ENCODE data around the gene RFTN1. TPM values are rescaled to one million over a fixed set of nuclear protein-coding genes. Genes with fewer than 3 reads are reported as not detected.

RFTN1 gene
- total and polyA plus RNA-seq, 12 donors: 8.3 to 35.7 (median 17.4) TPM

- Histone ChIP-seq H3K4me1 (replicated peaks in 1 of 2) (no peaks in the 10 kb centered on the region), H3K27ac (peak overlapping the region in 1 of 5 donors; percentile 40), H3K36me3 (replicated peaks in 1 of 2) (no peaks in the 10 kb centered on the region), H3K4me3 (no peak overlapping the region), H3K9me3 (replicated peaks in 1 of 3) (no peaks in the 10 kb centered on the region), H3K27me3 (no peaks in the 10 kb centered on the region)
- DNase-seq: no peak
- 87 to 94% (median 89%) methylated on average over 3 of the region's 3 CpGs for WGBS, 4 donors
- TF ChIP-seq POLR2A (IDR thresholded peaks at IDR 0.05): no peak
- no peak for TF ChIP-seq CTCF (IDR thresholded peaks at IDR 0.05)
- intact Hi-C loops (cut with DNase I): no loop called here
Observed at GRCh38 chr3:16279010-16279801, 234.3 kb downstream of the RFTN1 start.

GRCh38 chr3:16277471-16277870 is 236.0 kb downstream of the RFTN1 start:
- intact Hi-C loops (cut with DNase I): no loop called here
- Histone ChIP-seq H3K27ac (peak overlapping the region in 1 of 5 donors; percentile 29), H3K27me3 (no peaks in the 10 kb centered on the region), H3K9me3 (replicated peaks in 1 of 3) (no peaks in the 10 kb centered on the region), H3K4me3 (no peak overlapping the region), H3K4me1 (replicated peaks in 1 of 2) (no peaks in the 10 kb centered on the region), H3K36me3 (replicated peaks in 1 of 2) (peaks cover 0 to 5% of the 10 kb centered on the region in 2 donors)
- WGBS, 4 donors: 71 to 85% (median 84%) methylated on average over 3 of the region's 3 CpGs
- no peak for DNase-seq
- TF ChIP-seq POLR2A (IDR thresholded peaks at IDR 0.05) (no peak), CTCF (IDR thresholded peaks at IDR 0.05) (no peak)

- H3K27ac ChIP-seq: no peak overlapping the region
- no peak for DNase-seq
- H3K4me3 ChIP-seq: no peak overlapping the region
- H3K9me3 ChIP-seq (replicated peaks in 1 of 3): no peaks in the 10 kb centered on the region
- no peaks in the 10 kb centered on the region for H3K27me3 ChIP-seq
- H3K4me1 ChIP-seq (replicated peaks in 1 of 2): no peaks in the 10 kb centered on the region
- intact Hi-C loops (cut with DNase I): no loop called here
- WGBS, 4 donors: 94 to 98% (median 95%) methylated on average over 2 of the region's 2 CpGs
- TF ChIP-seq CTCF (IDR thresholded peaks at IDR 0.05): no peak
- TF ChIP-seq POLR2A (IDR thresholded peaks at IDR 0.05): no peak
- peaks cover 0 to 15% of the 10 kb centered on the region in 2 donors for H3K36me3 ChIP-seq (replicated peaks in 1 of 2)
Observed at GRCh38 chr3:16273867-16274266, 239.6 kb downstream of the RFTN1 start.

GRCh38 chr3:16272588-16272987 is 240.9 kb downstream of the RFTN1 start:
- Histone ChIP-seq H3K27ac (no peak overlapping the region), H3K4me1 (replicated peaks in 1 of 2) (peaks cover 0 to 11% of the 10 kb centered on the region in 2 donors), H3K27me3 (no peaks in the 10 kb centered on the region), H3K4me3 (no peak overlapping the region), H3K36me3 (replicated peaks in 1 of 2) (peaks cover 0 to 15% of the 10 kb centered on the region in 2 donors), H3K9me3 (replicated peaks in 1 of 3) (no peaks in the 10 kb centered on the region)
- intact Hi-C loops (cut with DNase I): no loop called here
- no peak for TF ChIP-seq CTCF (IDR thresholded peaks at IDR 0.05)
- TF ChIP-seq POLR2A (IDR thresholded peaks at IDR 0.05): no peak
- no peak for DNase-seq
- WGBS, 4 donors: 65 to 77% (median 70%) methylated on average over 1 of the region's 1 CpG
